Activated CD4-positive, alpha-beta T cell treated with anti-CD3 and anti-CD28 coated beads, Interleukin-2, Interleukin-4, amounts not matched to agents 100 ng/mL and 50 ng/mL, durations not matched to agents 16 hours and 8 hours (primary cell): ENCODE results near the gene CEP112.
A peak's percentile ranks its signal among the peaks of the same experiment; 100 is the strongest.

ENCODE experiments used
- DNase-seq: peaks from one replicate; pipeline ENCODE4 v3.0.0-alpha.2; 2020; ENCODE audit warnings: low spot score

CEP112 gene

GRCh38 chr17:65637786-65638185 lies 554.1 kb downstream of the CEP112 start:
- no peak for DNase-seq

- DNase-seq, result no peak
These were observed 557.4 kb downstream of the CEP112 start for GRCh38 chr17:65634533-65634932.

- no peak for DNase-seq
These were observed 557.9 kb downstream of the CEP112 start for GRCh38 chr17:65633988-65634387.

GRCh38 chr17:65633146-65633881 lies 558.6 kb downstream of the CEP112 start:
- no peak for DNase-seq

GRCh38 chr17:65630502-65630901 lies 561.4 kb downstream of the CEP112 start:
- DNase-seq, result no peak

- no peak for DNase-seq
These were observed 562.7 kb downstream of the CEP112 start for GRCh38 chr17:65629234-65629690.

GRCh38 chr17:65628644-65629036 lies 563.3 kb downstream of the CEP112 start:
- no peak for DNase-seq

- DNase-seq, result no peak
These were observed 563.9 kb downstream of the CEP112 start for GRCh38 chr17:65627891-65628643.

GRCh38 chr17:65627108-65627507 lies 564.8 kb downstream of the CEP112 start:
- no peak for DNase-seq

- DNase-seq, result no peak
These were observed 565.5 kb downstream of the CEP112 start for GRCh38 chr17:65626451-65626850.

- DNase-seq, result no peak
These were observed 573.4 kb downstream of the CEP112 start for GRCh38 chr17:65618516-65618915.

GRCh38 chr17:65617496-65617895 lies 574.4 kb downstream of the CEP112 start:
- no peak for DNase-seq

GRCh38 chr17:65609749-65610148 lies 582.2 kb downstream of the CEP112 start:
- DNase-seq, result no peak

GRCh38 chr17:65609286-65609685 lies 582.6 kb downstream of the CEP112 start:
- DNase-seq, result no peak

- DNase-seq, result no peak
These were observed 587.9 kb downstream of the CEP112 start for GRCh38 chr17:65604070-65604469.

GRCh38 chr17:65601881-65602280 lies 590.1 kb downstream of the CEP112 start:
- no peak for DNase-seq

- no peak for DNase-seq
These were observed 590.8 kb downstream of the CEP112 start for GRCh38 chr17:65601145-65601544.

GRCh38 chr17:65600518-65600917 lies 591.4 kb downstream of the CEP112 start:
- DNase-seq, result no peak

- DNase-seq, result no peak
These were observed 592.3 kb downstream of the CEP112 start for GRCh38 chr17:65599650-65600049.

- no peak for DNase-seq
These were observed 593.2 kb downstream of the CEP112 start for GRCh38 chr17:65598746-65599145.

GRCh38 chr17:65595071-65595656 lies 596.8 kb downstream of the CEP112 start:
- DNase-seq, result no peak

GRCh38 chr17:65593855-65594845 lies 597.8 kb downstream of the CEP112 start:
- DNase-seq, result peak; percentile 10
